Midbrain (tissue), 1 donor: Measurements from ENCODE around the gene MUCL3.
"Not testable (repeated sequence)": the region's sequence is repeated elsewhere in the genome, so short reads cannot be mapped to it uniquely, and the experiment has no call there.

ENCODE experiments used
- DNase-seq: peaks from one replicate; lab custom pipeline; 2025; lab: John Stamatoyannopoulos, UW

Gene MUCL3

GRCh38 chr6:30979690-30980089, 38.9 kb downstream of the MUCL3 start:
- no peak for DNase-seq

- DNase-seq = no peak
Observed at GRCh38 chr6:30981942-30982772, 41.4 kb downstream of the MUCL3 start.

- DNase-seq = no peak
Observed at GRCh38 chr6:30983439-30983838, 42.7 kb downstream of the MUCL3 start, which contains the start of gene MUC21. Gene MUC21, plus strand, starts transcription at chr6:30983718. Its CDS starts 241 bp downstream, at chr6:30983959.

- DNase-seq = no peak
Observed at GRCh38 chr6:30985490-30985889, 44.7 kb downstream of the MUCL3 start.

GRCh38 chr6:30987304-30987703, 46.5 kb downstream of the MUCL3 start:
- no peak for DNase-seq

- no peak for DNase-seq
Observed at GRCh38 chr6:30988209-30988825, 47.5 kb downstream of the MUCL3 start.

- no peak for DNase-seq
Observed at GRCh38 chr6:30990422-30991086, 49.8 kb downstream of the MUCL3 start.

GRCh38 chr6:30991891-30992290, 51.1 kb downstream of the MUCL3 start:
- no peak for DNase-seq

GRCh38 chr6:30997301-30997700, 56.5 kb downstream of the MUCL3 start:
- DNase-seq = no peak

GRCh38 chr6:30998785-30999184, 58.0 kb downstream of the MUCL3 start:
- no peak for DNase-seq

GRCh38 chr6:31000067-31000860, 59.5 kb downstream of the MUCL3 start:
- DNase-seq = not testable (repeated sequence)

GRCh38 chr6:31001281-31001888, 60.6 kb downstream of the MUCL3 start:
- DNase-seq = no peak

GRCh38 chr6:31002471-31002870, 61.7 kb downstream of the MUCL3 start:
- no peak for DNase-seq
